Activated CD8-positive, alpha-beta T cell treated with anti-CD3 and anti-CD28 coated beads for 36 hours (primary cell): Measurements from ENCODE around the gene FAM83G. TPM values are rescaled to one million over a fixed set of nuclear protein-coding genes. Genes with fewer than 3 reads are reported as not detected.

Source experiments
- ATAC-seq: fragments of 200-7000 bp; cut with Tn5 transposase; one replicate; pipeline ENCODE4 v1.10.0; 2021; ENCODE audit warnings: mild to moderate bottlenecking, moderate library complexity
- CTCF ChIA-PET: fragments of 350-600 bp; sonication (Branson Sonifier 250); formaldehyde crosslinking; loops from one replicate; lab custom pipeline; 2021; ENCODE audit warnings: antibody characterized with exemption; lab: Charles Lee
- POLR2A ChIA-PET: fragments of 350-600 bp; sonication (Branson Sonifier 250); formaldehyde crosslinking; loops from one replicate; lab custom pipeline; 2021; ENCODE audit warnings: antibody characterized with exemption; lab: Charles Lee
- DNase-seq: peaks from one replicate; pipeline ENCODE4 v3.0.0-alpha.2; 2020
- H3K27ac Mint-ChIP-seq: one replicate; pipeline ENCODE4 v1.8.0; 2021; ENCODE audit warnings: mild to moderate bottlenecking, mixed read lengths
- H3K27me3 Mint-ChIP-seq: one replicate; pipeline ENCODE4 v1.8.0; 2021; ENCODE audit warnings: mixed read lengths
- H3K36me3 Mint-ChIP-seq: one replicate; pipeline ENCODE4 v1.8.0; 2021; ENCODE audit warnings: low read depth, mixed read lengths
- H3K4me1 Mint-ChIP-seq: one replicate; pipeline ENCODE4 v1.8.0; 2021; ENCODE audit warnings: low read depth, mixed read lengths
- H3K4me3 Mint-ChIP-seq: one replicate; pipeline ENCODE4 v1.8.0; 2021; ENCODE audit warnings: mild to moderate bottlenecking, moderate library complexity, mixed read lengths
- H3K9me3 Mint-ChIP-seq: one replicate; pipeline ENCODE4 v1.8.0; 2021; ENCODE audit warnings: mixed read lengths
- intact Hi-C: fragments of 100-400 bp; cut with micrococcal nuclease; formaldehyde crosslinking; loops from one replicate; pipeline ENCODE4 v1.10.0; 2022
- total RNA-seq, 2 experiments: library from RNA; stranded (reverse); gene quantifications; one replicate each; pipeline ENCODE4 v1.2.3, GENCODE V29; 2021
- TF ChIP-seq, protein P1 (sequence below): fragments of 200-600 bp; IDR thresholded peaks from one replicate; pipeline ENCODE4 v1.8.0; 2022; ENCODE audit warnings: antibody characterized with exemption, mild to moderate bottlenecking

The FAM83G gene
- total RNA-seq, 2 experiments from 2014 or later, result 11.9 to 12.1 TPM

DNA sequence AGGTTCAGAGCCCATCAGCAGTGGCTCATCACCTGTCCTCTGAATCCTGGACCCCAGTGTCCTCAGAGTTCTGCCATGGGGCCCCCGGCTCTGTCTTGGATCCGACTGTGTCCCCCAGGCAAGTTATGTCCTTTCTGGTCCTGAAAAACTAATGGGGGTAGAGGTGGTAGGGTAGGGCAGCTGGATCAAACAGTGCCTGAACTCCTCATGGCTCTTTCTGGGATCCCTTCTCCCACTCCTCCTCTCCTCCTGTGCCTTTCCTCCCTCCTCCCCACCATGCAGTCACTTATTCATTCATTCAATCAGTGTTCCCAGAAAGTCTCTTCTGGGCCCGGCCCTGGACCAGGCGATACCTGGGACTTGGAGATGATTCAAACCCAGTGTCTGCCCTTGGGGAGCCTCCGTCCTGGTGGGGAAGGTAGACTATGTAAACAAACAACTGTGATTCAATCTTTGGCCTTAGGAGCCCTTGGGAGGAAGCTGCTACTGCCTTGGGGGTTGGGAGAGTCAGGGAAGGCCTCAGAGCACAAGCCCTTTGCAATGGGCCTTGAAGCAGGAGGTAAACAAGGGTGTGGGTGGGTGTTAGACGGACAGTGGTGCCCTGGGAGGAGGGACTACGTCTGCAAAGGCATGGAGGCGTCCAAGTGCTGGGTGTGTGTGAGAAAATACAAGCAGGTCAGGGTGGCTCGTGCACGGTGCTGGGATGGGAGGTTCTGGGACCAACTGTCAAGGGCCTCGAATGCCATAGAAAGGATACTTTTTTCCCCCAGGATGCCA lies 6.4 kb upstream of the FAM83G start:
- intact Hi-C loops, result no loop called here
- ATAC-seq, result no peak

DNA sequence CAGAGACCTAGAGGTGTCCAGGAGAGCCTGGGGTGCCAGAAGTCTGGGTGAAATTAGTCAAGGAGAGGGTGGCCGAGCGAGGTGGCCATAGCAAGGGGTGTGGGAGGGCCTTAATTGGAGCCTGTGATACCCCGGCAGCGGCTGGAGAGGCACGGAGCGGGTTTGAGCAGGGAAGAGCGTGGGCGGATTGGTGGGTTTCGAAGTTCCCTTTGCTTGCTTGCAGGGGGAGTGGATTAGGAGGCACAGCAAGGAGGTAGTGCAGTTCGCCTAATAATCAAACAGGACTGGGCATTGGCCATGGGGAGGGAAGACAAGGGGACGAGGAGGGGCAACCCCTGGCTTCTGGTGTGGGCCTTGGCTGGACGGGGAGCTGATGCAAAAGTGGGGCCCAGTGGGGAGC lies 5.4 kb upstream of the FAM83G start:
- DNase-seq, result no peak
- intact Hi-C loops, result no loop called here
- Mint-ChIP-seq H3K27ac (no peak overlapping the region), H3K36me3 (no peaks in the 10 kb centered on the region), H3K4me1 (no peaks in the 10 kb centered on the region), H3K4me3 (no peak overlapping the region), H3K9me3 (peaks cover 3% of the 10 kb centered on the region), H3K27me3 (no peaks in the 10 kb centered on the region)
- ChIA-PET POLR2A (no interaction called here), CTCF (interaction anchor here (1.2 kb wide), 1 partner anchor 49 kb away, joined by 5 read pairs; no protein-coding TSS in a partner anchor)
- TF ChIP-seq, protein P1, sequence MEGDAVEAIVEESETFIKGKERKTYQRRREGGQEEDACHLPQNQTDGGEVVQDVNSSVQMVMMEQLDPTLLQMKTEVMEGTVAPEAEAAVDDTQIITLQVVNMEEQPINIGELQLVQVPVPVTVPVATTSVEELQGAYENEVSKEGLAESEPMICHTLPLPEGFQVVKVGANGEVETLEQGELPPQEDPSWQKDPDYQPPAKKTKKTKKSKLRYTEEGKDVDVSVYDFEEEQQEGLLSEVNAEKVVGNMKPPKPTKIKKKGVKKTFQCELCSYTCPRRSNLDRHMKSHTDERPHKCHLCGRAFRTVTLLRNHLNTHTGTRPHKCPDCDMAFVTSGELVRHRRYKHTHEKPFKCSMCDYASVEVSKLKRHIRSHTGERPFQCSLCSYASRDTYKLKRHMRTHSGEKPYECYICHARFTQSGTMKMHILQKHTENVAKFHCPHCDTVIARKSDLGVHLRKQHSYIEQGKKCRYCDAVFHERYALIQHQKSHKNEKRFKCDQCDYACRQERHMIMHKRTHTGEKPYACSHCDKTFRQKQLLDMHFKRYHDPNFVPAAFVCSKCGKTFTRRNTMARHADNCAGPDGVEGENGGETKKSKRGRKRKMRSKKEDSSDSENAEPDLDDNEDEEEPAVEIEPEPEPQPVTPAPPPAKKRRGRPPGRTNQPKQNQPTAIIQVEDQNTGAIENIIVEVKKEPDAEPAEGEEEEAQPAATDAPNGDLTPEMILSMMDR, result no peak
- ATAC-seq, result no peak

More for the DNA sequence above, 6.4 kb upstream of the FAM83G start:
- DNase-seq, result no peak
- no peaks in the 10 kb centered on the region for H3K4me1 Mint-ChIP-seq
- POLR2A ChIA-PET, result interaction anchor here (0.9 kb wide), 1 partner anchor 150 kb away, joined by 3 read pairs; no protein-coding TSS in a partner anchor
- CTCF ChIA-PET, result interaction anchor here (1.2 to 1.6 kb wide), 2 partner anchors 50 kb away, joined by 4 to 5 read pairs; no protein-coding TSS in a partner anchor
- no peak overlapping the region for H3K4me3 Mint-ChIP-seq
- H3K36me3 Mint-ChIP-seq, result no peaks in the 10 kb centered on the region
- TF ChIP-seq, protein P1, result no peak
- H3K27me3 Mint-ChIP-seq, result no peaks in the 10 kb centered on the region
- peaks cover 2% of the 10 kb centered on the region for H3K9me3 Mint-ChIP-seq
- H3K27ac Mint-ChIP-seq, result no peak overlapping the region

DNA sequence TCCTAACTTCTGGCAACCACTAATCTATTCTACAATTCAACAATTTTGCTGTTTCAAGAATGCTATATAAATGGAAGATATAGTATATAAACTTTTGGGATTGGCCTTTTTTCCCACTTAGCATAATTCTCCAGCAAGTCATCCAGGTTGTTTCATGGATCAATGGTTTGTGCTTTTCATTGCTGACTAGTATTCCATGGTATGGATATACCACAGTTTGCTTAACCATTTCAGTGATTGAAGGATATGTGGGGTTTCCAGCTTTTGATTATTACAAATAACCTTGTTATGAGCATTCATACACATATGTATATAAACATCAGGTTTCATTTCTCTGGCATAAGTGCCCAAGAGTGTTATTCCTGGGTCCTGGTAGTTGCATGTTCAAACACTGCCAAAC lies 2.1 kb upstream of the FAM83G start:
- intact Hi-C loops, result no loop called here
- no peak for ATAC-seq
- peaks cover 3% of the 10 kb centered on the region for H3K9me3 Mint-ChIP-seq

GRCh38 chr17:19005789-19006430 lies 1.3 kb upstream of the FAM83G start:
- Mint-ChIP-seq H3K4me3 (no peak overlapping the region), H3K4me1 (peaks cover 23% of the 10 kb centered on the region), H3K27ac (peak overlapping the region; percentile 46), H3K36me3 (peaks cover 18% of the 10 kb centered on the region), H3K9me3 (peaks cover 3% of the 10 kb centered on the region), H3K27me3 (no peaks in the 10 kb centered on the region)
- no peak for ATAC-seq
- DNase-seq, result no peak
- intact Hi-C loops, result no loop called here
- POLR2A ChIA-PET, result no interaction called here
- TF ChIP-seq, protein P1, result no peak
- CTCF ChIA-PET, result no interaction called here

More for the DNA sequence above, 2.1 kb upstream of the FAM83G start:
- no peak for DNase-seq
- Mint-ChIP-seq H3K27me3 (no peaks in the 10 kb centered on the region), H3K4me3 (no peak overlapping the region), H3K27ac (no peak overlapping the region), H3K4me1 (peaks cover 17% of the 10 kb centered on the region), H3K36me3 (peaks cover 14% of the 10 kb centered on the region)
- CTCF ChIA-PET, result interaction anchor here (1.6 kb wide), 1 partner anchor 46 kb away, joined by 9 read pairs; no protein-coding TSS in a partner anchor
- TF ChIP-seq, protein P1, result no peak
- POLR2A ChIA-PET, result no interaction called here
